OCI-LY7 (cell line): ENCODE data around the gene ABCC1. TPM values are rescaled to one million over a fixed set of nuclear protein-coding genes. Genes with fewer than 3 reads are reported as not detected.
A peak's percentile ranks its signal among the peaks of the same experiment; 100 is the strongest.

Source experiments
- BruUV-seq: library from RNA; stranded (reverse); fragments of 400-500 nt; replicated peaks from 2 replicates; lab custom pipeline; 2021; lab: Mats Ljungman, UMichigan
- CTCF ChIA-PET: fragments of 300-600 bp; sonication (Branson Sonifier 250); formaldehyde crosslinking; loops from one replicate; lab custom pipeline; 2022; ENCODE audit warnings: antibody characterized with exemption; ENCODE audit not compliant: unreplicated experiment; lab: Charles Lee
- POLR2A ChIA-PET: fragments of 300-600 bp; sonication (Branson Sonifier 250); formaldehyde crosslinking; loops from one replicate; lab custom pipeline; 2022; ENCODE audit warnings: antibody characterized with exemption; lab: Charles Lee
- DNase-seq: peaks from one replicate; pipeline ENCODE4 v3.0.0-alpha.2; 2015; ENCODE audit warnings: low spot score
- H2AFZ ChIP-seq: fragments of 200-600 bp; sonication (generic), shearing (Covaris generic); 2 replicates; pipeline ENCODE4 v1.6.1; 2014; ENCODE audit warnings: mild to moderate bottlenecking, antibody characterized with exemption, low read length, moderate library complexity
- H3K27ac ChIP-seq: fragments of 200-600 bp; sonication (generic); 2 replicates; pipeline ENCODE4 v1.5.1; 2014; ENCODE audit warnings: mixed run types, low read depth, mild to moderate bottlenecking, moderate library complexity, low read length, inconsistent platforms; ENCODE audit not compliant: poor library complexity, severe bottlenecking
- H3K36me3 ChIP-seq: fragments of 200-600 bp; sonication (generic); 2 replicates; pipeline ENCODE4 v1.6.1; 2014; ENCODE audit warnings: mild to moderate bottlenecking, antibody characterized with exemption, low read length, moderate library complexity, mixed read lengths; ENCODE audit not compliant: insufficient read depth
- H3K4me1 ChIP-seq: fragments of 200-600 bp; sonication (generic); 2 replicates; pipeline ENCODE4 v1.5.1; 2014; ENCODE audit warnings: mild to moderate bottlenecking, low read length; ENCODE audit not compliant: insufficient read depth, poor library complexity, severe bottlenecking
- H3K4me2 ChIP-seq: fragments of 200-600 bp; sonication (generic); 2 replicates; pipeline ENCODE4 v1.6.1; 2014; ENCODE audit warnings: mild to moderate bottlenecking, low read length
- H3K4me3 ChIP-seq: fragments of 200-600 bp; sonication (generic); 2 replicates; pipeline ENCODE4 v1.5.1; 2014; ENCODE audit warnings: mild to moderate bottlenecking, low read depth, low read length; ENCODE audit not compliant: poor library complexity, severe bottlenecking
- H3K79me2 ChIP-seq: fragments of 200-600 bp; sonication (generic); 2 replicates; pipeline ENCODE4 v1.6.1; 2016; ENCODE audit warnings: low read depth, mild to moderate bottlenecking, low read length, moderate library complexity, mixed read lengths; ENCODE audit not compliant: insufficient read depth
- H3K9me2 ChIP-seq: fragments of 200-600 bp; sonication (generic); 2 replicates; pipeline ENCODE4 v1.6.1; 2016; ENCODE audit warnings: mild to moderate bottlenecking, low read length, mixed read lengths; ENCODE audit not compliant: insufficient read depth
- H3K9me3 ChIP-seq: fragments of 200-600 bp; sonication (generic); 2 replicates; pipeline ENCODE4 v1.6.1; 2014; ENCODE audit warnings: mild to moderate bottlenecking, mixed run types, low read length, mixed read lengths
- H4K20me1 ChIP-seq: fragments of 200-600 bp; sonication (generic); 2 replicates; pipeline ENCODE4 v1.6.1; 2014; ENCODE audit warnings: mild to moderate bottlenecking, antibody characterized with exemption, low read length, moderate library complexity, mixed read lengths; ENCODE audit not compliant: insufficient read depth
- EZH2phosphoT487 ChIP-seq: fragments of 200-600 bp; sonication (generic); IDR thresholded peaks from 2 replicates; pipeline ENCODE4 v1.6.1; 2018; ENCODE audit warnings: low read depth, borderline replicate concordance, mild to moderate bottlenecking, mixed run types, antibody characterized with exemption, low read length, moderate library complexity, mixed read lengths
- intact Hi-C: fragments of 100-400 bp; cut with micrococcal nuclease; formaldehyde crosslinking; loops from one replicate; pipeline ENCODE4 v1.10.0; 2022; ENCODE audit not compliant: unreplicated experiment
- total RNA-seq, 2 experiments: library from RNA; depleted of rRNA in 1 of 2; stranded (reverse); fragments of >200 nt in 1 of 2; shearing (Covaris generic) in 1 of 2; gene quantifications; 2 replicates each; pipeline ENCODE4 v1.2.3, GENCODE V29; 2014 to 2022
- TF ChIP-seq, protein P1 (sequence below): fragments of 200-600 bp; sonication (generic); conservative IDR thresholded peaks from 2 replicates; pipeline ENCODE4 v1.5.1; 2014; ENCODE audit warnings: mild to moderate bottlenecking, antibody characterized with exemption, low read length, moderate library complexity, mixed read lengths

The ABCC1 gene
- total RNA-seq, 2 experiments from 2014 or later, result 39.9 to 71.8 TPM

DNA sequence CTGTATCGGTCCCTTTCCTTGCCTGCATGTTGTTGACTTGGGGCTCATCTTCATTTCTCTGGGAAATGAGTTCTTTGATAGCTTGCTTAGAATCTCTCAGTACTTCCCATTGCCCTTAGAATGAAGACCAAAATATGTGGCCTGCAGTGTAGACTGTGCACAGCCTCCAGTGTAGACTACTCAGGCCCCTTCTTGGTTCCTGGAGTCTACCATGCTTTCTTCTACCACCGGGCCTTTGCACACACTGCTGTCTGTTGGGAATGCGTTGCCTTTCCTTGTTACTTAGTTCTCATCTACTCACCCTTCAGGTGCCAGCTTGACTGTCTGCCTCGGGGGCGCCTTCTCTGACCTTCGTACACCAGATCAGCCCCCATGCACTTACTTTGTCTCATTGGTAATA is 82.0 kb downstream of the ABCC1 start:
- POLR2A ChIA-PET, result interaction anchor here (1.3 kb wide), 1 partner anchor 144 kb away, joined by 6 read pairs; no protein-coding TSS in a partner anchor
- BruUV-seq, result no TSS peak

DNA sequence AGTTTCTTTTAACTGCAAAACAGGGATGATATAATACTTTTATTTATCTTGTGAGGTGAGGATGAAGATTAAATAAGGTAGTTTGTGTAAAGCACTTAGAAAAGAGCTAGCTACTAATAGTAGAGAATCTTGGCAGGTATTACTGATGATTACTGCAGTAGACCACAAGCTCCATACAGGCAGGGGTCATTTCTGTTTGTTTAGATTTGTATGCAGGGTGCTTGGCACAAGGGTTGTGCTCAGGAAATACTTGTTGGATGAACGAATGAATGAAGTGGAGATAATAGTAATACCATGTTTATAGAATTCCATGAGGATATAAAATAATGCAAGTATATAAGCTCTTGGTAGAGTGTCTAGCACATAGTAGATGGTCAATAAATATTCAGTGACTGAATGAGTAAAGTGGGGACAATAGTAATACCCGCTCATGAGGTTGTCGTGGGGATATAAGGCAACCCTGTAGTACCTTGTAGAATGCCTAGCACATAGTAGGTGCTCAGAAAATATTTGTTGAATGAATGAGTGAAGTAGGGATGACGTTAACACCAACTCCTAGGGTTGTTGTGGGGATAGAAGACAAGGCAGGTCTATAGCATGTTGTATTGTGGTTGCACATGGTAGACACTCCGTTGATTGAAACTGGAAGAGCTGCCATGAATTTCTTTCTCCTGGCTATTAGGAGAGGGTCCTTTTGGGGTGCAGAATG is 83.0 kb downstream of the ABCC1 start:
- ChIA-PET POLR2A (interaction anchor here (0.6 to 1.1 kb wide), 6 partner anchors 8 to 144 kb away, joined by 3 to 5 read pairs (median 3); partner anchors contain the start of gene CEP20), CTCF (no interaction called here)
- H3K9me3 ChIP-seq, result no peaks in the 10 kb centered on the region
- no peaks in the 10 kb centered on the region for H3K9me2 ChIP-seq
- peaks cover 79% of the 10 kb centered on the region for H3K36me3 ChIP-seq
- no peak overlapping the region for H3K4me2 ChIP-seq
- H3K4me1 ChIP-seq, result peaks cover 9% of the 10 kb centered on the region
- no TSS peak for BruUV-seq
- no peaks in the 10 kb centered on the region for H4K20me1 ChIP-seq
- no peak for DNase-seq
- TF ChIP-seq, protein P1, sequence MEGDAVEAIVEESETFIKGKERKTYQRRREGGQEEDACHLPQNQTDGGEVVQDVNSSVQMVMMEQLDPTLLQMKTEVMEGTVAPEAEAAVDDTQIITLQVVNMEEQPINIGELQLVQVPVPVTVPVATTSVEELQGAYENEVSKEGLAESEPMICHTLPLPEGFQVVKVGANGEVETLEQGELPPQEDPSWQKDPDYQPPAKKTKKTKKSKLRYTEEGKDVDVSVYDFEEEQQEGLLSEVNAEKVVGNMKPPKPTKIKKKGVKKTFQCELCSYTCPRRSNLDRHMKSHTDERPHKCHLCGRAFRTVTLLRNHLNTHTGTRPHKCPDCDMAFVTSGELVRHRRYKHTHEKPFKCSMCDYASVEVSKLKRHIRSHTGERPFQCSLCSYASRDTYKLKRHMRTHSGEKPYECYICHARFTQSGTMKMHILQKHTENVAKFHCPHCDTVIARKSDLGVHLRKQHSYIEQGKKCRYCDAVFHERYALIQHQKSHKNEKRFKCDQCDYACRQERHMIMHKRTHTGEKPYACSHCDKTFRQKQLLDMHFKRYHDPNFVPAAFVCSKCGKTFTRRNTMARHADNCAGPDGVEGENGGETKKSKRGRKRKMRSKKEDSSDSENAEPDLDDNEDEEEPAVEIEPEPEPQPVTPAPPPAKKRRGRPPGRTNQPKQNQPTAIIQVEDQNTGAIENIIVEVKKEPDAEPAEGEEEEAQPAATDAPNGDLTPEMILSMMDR, result no peak
- no peak for TF ChIP-seq EZH2phosphoT487
- H3K4me3 ChIP-seq, result no peak overlapping the region
- intact Hi-C loops, result no loop called here
- no peaks in the 10 kb centered on the region for H3K79me2 ChIP-seq
- no peak overlapping the region for H2AFZ ChIP-seq
- no peak overlapping the region for H3K27ac ChIP-seq

More for the DNA sequence above, 82.0 kb downstream of the ABCC1 start:
- DNase-seq, result no peak
- Histone ChIP-seq H3K27ac (no peak overlapping the region), H3K36me3 (peaks cover 75% of the 10 kb centered on the region), H3K4me1 (peaks cover 9% of the 10 kb centered on the region), H3K4me3 (no peak overlapping the region), H3K79me2 (no peaks in the 10 kb centered on the region), H2AFZ (no peak overlapping the region), H3K9me2 (no peaks in the 10 kb centered on the region), H4K20me1 (no peaks in the 10 kb centered on the region), H3K9me3 (no peaks in the 10 kb centered on the region), H3K4me2 (no peak overlapping the region)
- CTCF ChIA-PET, result no interaction called here
- intact Hi-C loops, result no loop called here
- TF ChIP-seq, protein P1, result no peak
- TF ChIP-seq EZH2phosphoT487, result no peak

DNA sequence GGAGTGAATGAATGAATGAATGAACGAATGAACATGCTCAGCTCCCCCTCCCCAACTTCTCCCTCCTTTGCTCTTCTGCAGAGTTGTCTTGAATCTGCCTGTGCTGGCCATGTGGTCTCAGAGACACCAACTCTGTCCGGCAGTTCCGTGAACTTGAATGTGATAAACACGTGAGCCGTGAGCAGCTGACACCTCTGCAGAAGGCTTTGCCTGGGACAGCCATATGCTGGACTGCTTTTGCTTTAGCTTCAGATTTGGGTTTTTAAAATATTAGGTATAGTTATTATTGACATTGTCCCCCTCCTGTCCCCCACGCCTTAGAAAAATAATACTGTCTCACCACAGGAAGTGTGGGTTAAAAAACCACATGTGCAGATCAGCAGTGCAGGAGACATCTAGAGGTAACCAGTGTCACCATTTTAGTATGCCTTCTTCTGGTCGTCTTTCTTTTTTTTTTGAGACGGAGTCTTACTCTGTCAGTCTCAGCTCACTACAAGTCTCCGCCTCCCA is 83.8 kb downstream of the ABCC1 start:
- Histone ChIP-seq H3K4me1 (peaks cover 9% of the 10 kb centered on the region), H3K4me3 (no peak overlapping the region), H4K20me1 (no peaks in the 10 kb centered on the region), H3K36me3 (peaks cover 83% of the 10 kb centered on the region), H2AFZ (no peak overlapping the region), H3K9me3 (no peaks in the 10 kb centered on the region), H3K27ac (peak overlapping the region; percentile 29), H3K79me2 (no peaks in the 10 kb centered on the region), H3K9me2 (no peaks in the 10 kb centered on the region), H3K4me2 (peak overlapping the region; percentile 17; the same call in 1 of the 2 replicates)
- ChIA-PET CTCF (no interaction called here), POLR2A (interaction anchor here (0.8 to 1.1 kb wide), 5 partner anchors 8 to 89 kb away, joined by 3 to 5 read pairs (median 3); no protein-coding TSS in a partner anchor)
- TF ChIP-seq, protein P1, result 0 out of 2 replicates have a peak, but pooled peaks have one; percentile 24
- no peak for TF ChIP-seq EZH2phosphoT487
- intact Hi-C loops, result no loop called here
- BruUV-seq, result no TSS peak
- DNase-seq, result peak; percentile 34
